NCI-H1092 treated with DMSO at 0.1 percent for 48 hours (cell line): ENCODE results near the gene ETV7.
"Not testable (repeated sequence)": the region's sequence is repeated elsewhere in the genome, so short reads cannot be mapped to it uniquely, and the experiment has no call there.

ENCODE experiments used
- DNase-seq: peaks from one replicate; lab custom pipeline; 2025; lab: John Stamatoyannopoulos, UW

ETV7 gene

GRCh38 chr6:36364061-36364635 is 23.3 kb downstream of the ETV7 start:
- DNase-seq, result not testable (repeated sequence)

GRCh38 chr6:36363371-36363752 is 24.1 kb downstream of the ETV7 start:
- not testable (repeated sequence) for DNase-seq

- DNase-seq, result no peak
These were observed 24.7 kb downstream of the ETV7 start for GRCh38 chr6:36362551-36363370.

GRCh38 chr6:36361071-36361470 is 26.4 kb downstream of the ETV7 start:
- DNase-seq, result no peak

GRCh38 chr6:36360241-36361054 is 27.0 kb downstream of the ETV7 start:
- peak; percentile 59 for DNase-seq

GRCh38 chr6:36358226-36358915 is 29.1 kb downstream of the ETV7 start:
- DNase-seq, result no peak

- no peak for DNase-seq
These were observed 29.6 kb downstream of the ETV7 start for GRCh38 chr6:36357872-36358225.

GRCh38 chr6:36355819-36356218 is 31.6 kb downstream of the ETV7 start:
- no peak for DNase-seq

- DNase-seq, result no peak
These were observed 34.0 kb downstream of the ETV7 start for GRCh38 chr6:36353411-36353915.

GRCh38 chr6:36352477-36353157 is 34.9 kb downstream of the ETV7 start:
- no peak for DNase-seq

GRCh38 chr6:36350681-36351571 is 36.5 kb downstream of the ETV7 start:
- no peak for DNase-seq

- no peak for DNase-seq
These were observed 37.4 kb downstream of the ETV7 start for GRCh38 chr6:36350082-36350481.

GRCh38 chr6:36349240-36349639 is 38.2 kb downstream of the ETV7 start:
- peak; percentile 84 for DNase-seq

- DNase-seq, result no peak
These were observed 39.8 kb downstream of the ETV7 start for GRCh38 chr6:36347621-36348020.

- DNase-seq, result no peak
These were observed 40.8 kb downstream of the ETV7 start for GRCh38 chr6:36346486-36347273.

- no peak for DNase-seq
These were observed 41.6 kb downstream of the ETV7 start for GRCh38 chr6:36345681-36346466.

- DNase-seq, result no peak
These were observed 44.3 kb downstream of the ETV7 start for GRCh38 chr6:36343109-36343680.
